ENCODE results near the gene TMEM120B.
A peak's percentile ranks its signal among the peaks of the same experiment; 100 is the strongest.

The TMEM120B gene

DNA sequence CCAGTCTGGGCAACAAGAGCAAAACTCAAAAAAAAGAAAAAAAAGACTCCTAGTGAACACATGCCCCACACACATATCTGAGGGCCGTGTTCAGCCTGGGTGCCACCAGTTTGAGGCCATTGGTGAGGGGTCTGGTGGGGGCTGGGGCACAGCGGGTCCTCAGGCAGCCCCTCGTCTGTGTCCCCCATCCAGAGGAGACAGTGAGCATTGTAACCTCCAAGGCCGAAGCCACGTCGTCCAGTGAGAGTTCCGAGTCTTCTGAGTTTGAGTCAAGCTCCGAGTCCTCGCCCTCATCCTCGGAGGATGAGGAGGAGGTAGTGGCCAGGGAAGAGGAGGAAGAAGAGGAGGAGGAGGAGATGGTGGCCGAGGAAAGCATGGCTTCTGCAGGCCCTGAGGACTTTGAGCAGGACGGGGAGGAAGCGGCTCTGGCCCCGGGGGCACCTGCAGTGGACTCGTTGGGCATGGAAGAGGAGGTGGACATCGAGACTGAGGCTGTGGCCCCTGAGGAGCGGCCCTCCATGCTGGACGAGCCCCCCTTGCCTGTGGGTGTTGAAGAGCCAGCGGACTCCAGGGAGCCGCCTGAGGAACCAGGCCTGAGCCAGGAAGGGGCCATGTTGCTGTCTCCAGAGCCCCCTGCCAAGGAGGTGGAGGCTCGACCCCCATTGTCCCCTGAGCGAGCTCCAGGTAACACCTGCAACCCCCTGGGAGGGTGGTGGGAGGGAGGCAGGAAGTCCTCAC is 106.8 kb downstream of the TMEM120B start:
- no peaks in the 10 kb centered on the region for H3K27me3 Mint-ChIP-seq
- H3K27ac Mint-ChIP-seq (ENCODE audit: low read depth): peak overlapping the region; percentile 35
- DNase-seq (ENCODE audit: low spot score in 2 of 2) (no peak), ATAC-seq (replicated peaks; ENCODE audit: extremely low read depth, poor library complexity, severe bottlenecking) (no peak)
- H3K4me3 Mint-ChIP-seq: no peak overlapping the region
- H3K4me1 Mint-ChIP-seq: peaks cover 12% of the 10 kb centered on the region
- H3K36me3 Mint-ChIP-seq (ENCODE audit: insufficient read depth): peaks cover 84% of the 10 kb centered on the region
- no peaks in the 10 kb centered on the region for H3K9me3 Mint-ChIP-seq

- Mint-ChIP-seq H3K9me3 (no peaks in the 10 kb centered on the region), H3K4me3 (no peak overlapping the region), H3K36me3 (ENCODE audit: insufficient read depth) (peaks cover 82% of the 10 kb centered on the region), H3K4me1 (peaks cover 12% of the 10 kb centered on the region), H3K27ac (ENCODE audit: low read depth) (no peak overlapping the region), H3K27me3 (no peaks in the 10 kb centered on the region)
- ATAC-seq (replicated peaks; ENCODE audit: extremely low read depth, poor library complexity, severe bottlenecking) (no peak), DNase-seq (ENCODE audit: low spot score in 2 of 2) (no peak)
Measured at GRCh38 chr12:121820056-121820455, 107.5 kb downstream of the TMEM120B start.

DNA sequence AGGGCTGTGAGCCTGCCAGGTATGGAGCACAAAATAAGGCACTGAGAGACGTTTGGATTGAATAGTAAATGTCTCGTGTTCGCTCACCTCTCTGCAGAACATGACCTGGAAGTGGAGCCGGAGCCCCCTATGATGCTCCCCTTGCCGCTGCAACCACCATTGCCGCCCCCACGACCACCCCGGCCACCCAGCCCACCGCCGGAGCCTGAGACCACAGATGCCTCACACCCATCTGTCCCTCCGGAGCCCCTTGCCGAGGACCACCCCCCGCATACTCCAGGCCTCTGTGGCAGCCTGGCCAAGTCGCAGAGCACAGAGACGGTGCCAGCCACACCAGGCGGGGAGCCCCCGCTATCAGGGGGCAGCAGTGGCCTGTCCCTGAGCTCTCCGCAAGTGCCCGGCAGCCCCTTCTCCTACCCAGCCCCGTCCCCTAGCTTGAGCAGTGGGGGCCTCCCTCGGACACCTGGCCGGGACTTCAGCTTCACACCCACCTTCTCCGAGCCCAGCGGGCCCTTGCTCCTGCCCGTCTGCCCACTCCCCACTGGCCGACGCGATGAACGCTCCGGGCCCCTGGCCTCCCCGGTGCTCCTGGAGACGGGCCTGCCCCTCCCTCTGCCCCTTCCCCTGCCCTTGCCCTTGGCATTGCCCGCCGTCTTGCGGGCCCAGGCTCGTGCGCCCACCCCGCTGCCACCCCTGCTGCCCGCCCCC is 110.0 kb downstream of the TMEM120B start:
- DNase-seq (ENCODE audit: low spot score in 2 of 2) (no peak), ATAC-seq (replicated peaks; ENCODE audit: extremely low read depth, poor library complexity, severe bottlenecking) (no peak)
- H3K4me1 Mint-ChIP-seq: peaks cover 18% of the 10 kb centered on the region
- H3K9me3 Mint-ChIP-seq: no peaks in the 10 kb centered on the region
- no peak overlapping the region for H3K27ac Mint-ChIP-seq (ENCODE audit: low read depth)
- H3K36me3 Mint-ChIP-seq (ENCODE audit: insufficient read depth): peaks cover 76% of the 10 kb centered on the region
- H3K27me3 Mint-ChIP-seq: no peaks in the 10 kb centered on the region
- H3K4me3 Mint-ChIP-seq: no peak overlapping the region

- H3K27ac Mint-ChIP-seq (ENCODE audit: low read depth): no peak overlapping the region
- H3K4me3 Mint-ChIP-seq: no peak overlapping the region
- H3K27me3 Mint-ChIP-seq: no peaks in the 10 kb centered on the region
- no peaks in the 10 kb centered on the region for H3K9me3 Mint-ChIP-seq
- H3K4me1 Mint-ChIP-seq: peaks cover 18% of the 10 kb centered on the region
- ATAC-seq (replicated peaks; ENCODE audit: extremely low read depth, poor library complexity, severe bottlenecking): no peak
- H3K36me3 Mint-ChIP-seq (ENCODE audit: insufficient read depth): peaks cover 72% of the 10 kb centered on the region
- no peak for DNase-seq (ENCODE audit: low spot score in 2 of 2)
Measured at GRCh38 chr12:121823101-121823726, 110.7 kb downstream of the TMEM120B start.

DNA sequence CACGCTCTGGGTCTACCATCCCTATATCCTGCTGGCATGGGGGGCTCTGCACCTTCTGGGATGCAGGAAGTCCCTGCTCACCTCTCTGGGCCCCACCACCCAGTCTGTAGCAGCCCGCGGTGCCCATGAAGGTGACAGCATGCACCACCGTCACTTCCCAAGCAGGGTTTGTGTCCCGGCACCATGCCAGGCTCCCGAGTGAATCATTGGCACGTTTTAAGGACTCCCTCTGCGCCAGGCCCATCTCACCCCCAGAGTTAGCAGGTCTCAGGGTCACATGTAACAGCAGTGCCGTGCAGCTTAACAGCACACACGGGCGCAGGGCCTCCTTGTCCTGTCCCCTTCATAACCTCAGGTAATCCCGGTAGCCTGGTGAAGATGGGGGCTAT is 111.2 kb downstream of the TMEM120B start:
- no peak overlapping the region for H3K4me3 Mint-ChIP-seq
- H3K4me1 Mint-ChIP-seq: peaks cover 23% of the 10 kb centered on the region
- H3K36me3 Mint-ChIP-seq (ENCODE audit: insufficient read depth): peaks cover 74% of the 10 kb centered on the region

GRCh38 chr12:121825041-121825523 is 112.5 kb downstream of the TMEM120B start:
- no peak overlapping the region for H3K27ac Mint-ChIP-seq (ENCODE audit: low read depth)
- no peak for ATAC-seq (replicated peaks; ENCODE audit: extremely low read depth, poor library complexity, severe bottlenecking)
- H3K4me3 Mint-ChIP-seq: no peak overlapping the region
- DNase-seq (ENCODE audit: low spot score in 2 of 2): no peak
- H3K9me3 Mint-ChIP-seq: no peaks in the 10 kb centered on the region
- H3K4me1 Mint-ChIP-seq: peaks cover 29% of the 10 kb centered on the region
- no peaks in the 10 kb centered on the region for H3K27me3 Mint-ChIP-seq
- peaks cover 74% of the 10 kb centered on the region for H3K36me3 Mint-ChIP-seq (ENCODE audit: insufficient read depth)

More for the DNA sequence above, 111.2 kb downstream of the TMEM120B start:
- DNase-seq (ENCODE audit: low spot score in 2 of 2) (no peak), ATAC-seq (replicated peaks; ENCODE audit: extremely low read depth, poor library complexity, severe bottlenecking) (no peak)
- Mint-ChIP-seq H3K9me3 (no peaks in the 10 kb centered on the region), H3K27ac (ENCODE audit: low read depth) (no peak overlapping the region), H3K27me3 (no peaks in the 10 kb centered on the region)

GRCh38 chr12:121826318-121827150 is 114.0 kb downstream of the TMEM120B start:
- Mint-ChIP-seq H3K36me3 (ENCODE audit: insufficient read depth) (peaks cover 72% of the 10 kb centered on the region), H3K4me3 (peak overlapping the region; percentile 44), H3K27ac (ENCODE audit: low read depth) (peak overlapping the region; percentile 90), H3K27me3 (no peaks in the 10 kb centered on the region), H3K9me3 (no peaks in the 10 kb centered on the region), H3K4me1 (peaks cover 29% of the 10 kb centered on the region)
- no peak for ATAC-seq (replicated peaks; ENCODE audit: extremely low read depth, poor library complexity, severe bottlenecking)
- no peak for DNase-seq (ENCODE audit: low spot score in 2 of 2)

- no peaks in the 10 kb centered on the region for H3K27me3 Mint-ChIP-seq
- H3K9me3 Mint-ChIP-seq: no peaks in the 10 kb centered on the region
- H3K36me3 Mint-ChIP-seq (ENCODE audit: insufficient read depth): peaks cover 70% of the 10 kb centered on the region
- peaks cover 29% of the 10 kb centered on the region for H3K4me1 Mint-ChIP-seq
- H3K4me3 Mint-ChIP-seq: no peak overlapping the region
- no peak for DNase-seq (ENCODE audit: low spot score in 2 of 2)
- H3K27ac Mint-ChIP-seq (ENCODE audit: low read depth): peak overlapping the region; percentile 90
- no peak for ATAC-seq (replicated peaks; ENCODE audit: extremely low read depth, poor library complexity, severe bottlenecking)
Measured at GRCh38 chr12:121827351-121828099, 115.0 kb downstream of the TMEM120B start.

- no peak for DNase-seq (ENCODE audit: low spot score in 2 of 2)
- Mint-ChIP-seq H3K4me1 (peaks cover 29% of the 10 kb centered on the region), H3K36me3 (ENCODE audit: insufficient read depth) (peaks cover 66% of the 10 kb centered on the region)
Measured at GRCh38 chr12:121828306-121828705, 115.8 kb downstream of the TMEM120B start.

GRCh38 chr12:121828826-121829225 is 116.3 kb downstream of the TMEM120B start:
- Mint-ChIP-seq H3K4me1 (peaks cover 29% of the 10 kb centered on the region), H3K9me3 (no peaks in the 10 kb centered on the region), H3K27ac (ENCODE audit: low read depth) (peak overlapping the region; percentile 73), H3K4me3 (no peak overlapping the region), H3K27me3 (no peaks in the 10 kb centered on the region), H3K36me3 (ENCODE audit: insufficient read depth) (peaks cover 65% of the 10 kb centered on the region)
- ATAC-seq (replicated peaks; ENCODE audit: extremely low read depth, poor library complexity, severe bottlenecking) (no peak), DNase-seq (ENCODE audit: low spot score in 2 of 2) (no peak)

More at GRCh38 chr12:121828306-121828705, 115.8 kb downstream of the TMEM120B start:
- H3K27ac Mint-ChIP-seq (ENCODE audit: low read depth): peak overlapping the region; percentile 73
- ATAC-seq (replicated peaks; ENCODE audit: extremely low read depth, poor library complexity, severe bottlenecking): no peak
- no peaks in the 10 kb centered on the region for H3K9me3 Mint-ChIP-seq
- H3K4me3 Mint-ChIP-seq: no peak overlapping the region
- no peaks in the 10 kb centered on the region for H3K27me3 Mint-ChIP-seq

- no peak for DNase-seq (ENCODE audit: low spot score in 2 of 2)
- Mint-ChIP-seq H3K36me3 (ENCODE audit: insufficient read depth) (peaks cover 62% of the 10 kb centered on the region), H3K9me3 (no peaks in the 10 kb centered on the region), H3K4me1 (peaks cover 29% of the 10 kb centered on the region), H3K4me3 (no peak overlapping the region), H3K27me3 (no peaks in the 10 kb centered on the region), H3K27ac (ENCODE audit: low read depth) (peak overlapping the region; percentile 73)
- ATAC-seq (replicated peaks; ENCODE audit: extremely low read depth, poor library complexity, severe bottlenecking): no peak
Measured at GRCh38 chr12:121829250-121829918, 116.8 kb downstream of the TMEM120B start.

All from central memory CD8-positive, alpha-beta T cell (primary cell).